HUES64 (cell line): ENCODE measurements around the gene CTDSPL.
"Not testable (repeated sequence)": the region's sequence is repeated elsewhere in the genome, so short reads cannot be mapped to it uniquely, and the experiment has no call there.

ENCODE experiments used
- H3K27ac ChIP-seq: 2 replicates; pipeline ENCODE4 v1.7.0; 2013; ENCODE audit warnings: low read depth, low read length, inconsistent platforms
- H3K27me3 ChIP-seq: 2 replicates; pipeline ENCODE4 v1.6.1; 2013; ENCODE audit warnings: mild to moderate bottlenecking, low read length; ENCODE audit not compliant: insufficient read depth
- H3K36me3 ChIP-seq: 2 replicates; pipeline ENCODE4 v1.6.1; 2013; ENCODE audit warnings: mild to moderate bottlenecking, low read length; ENCODE audit not compliant: insufficient read depth
- H3K4me1 ChIP-seq: 2 replicates; pipeline ENCODE4 v1.6.1; 2013; ENCODE audit warnings: mild to moderate bottlenecking, low read length, moderate library complexity; ENCODE audit not compliant: insufficient read depth
- H3K4me3 ChIP-seq: 2 replicates; pipeline ENCODE4 v1.5.1; 2013; ENCODE audit warnings: mild to moderate bottlenecking, low read length, moderate library complexity
- H3K9ac ChIP-seq: 2 replicates; pipeline ENCODE4 v1.6.1; 2013; ENCODE audit warnings: mild to moderate bottlenecking, low read depth, low read length
- H3K9me3 ChIP-seq: 2 replicates; pipeline ENCODE4 v1.6.1; 2013; ENCODE audit warnings: low read depth, low read length; ENCODE audit not compliant: insufficient read depth
- WGBS: fragments of 150-250, 120-280 bp; methylation state at CpG from one replicate; pipeline ENCODE4 v1.1.7; 2013; ENCODE audit warnings: missing lambda C conversion rate; 5-methylcytosine and 5-hydroxymethylcytosine counted together

Gene CTDSPL

GRCh38 chr3:37984051-37984450, 122.4 kb downstream of the CTDSPL start:
- Histone ChIP-seq H3K4me3 (no peak overlapping the region), H3K27me3 (no peaks in the 10 kb centered on the region), H3K4me1 (no peaks in the 10 kb centered on the region), H3K9ac (no peak overlapping the region), H3K27ac (no peak overlapping the region), H3K36me3 (peaks cover 12% of the 10 kb centered on the region), H3K9me3 (no peaks in the 10 kb centered on the region)
- 94% methylated on average over 6 of the region's 7 CpGs for WGBS

- H3K9ac ChIP-seq: no peak overlapping the region
- no peaks in the 10 kb centered on the region for H3K4me1 ChIP-seq
- WGBS: 87% methylated on average over 7 of the region's 7 CpGs
- no peak overlapping the region for H3K27ac ChIP-seq
- no peaks in the 10 kb centered on the region for H3K27me3 ChIP-seq
- H3K4me3 ChIP-seq: no peak overlapping the region
- H3K36me3 ChIP-seq: peaks cover 12% of the 10 kb centered on the region
- no peaks in the 10 kb centered on the region for H3K9me3 ChIP-seq
Observed at GRCh38 chr3:37984596-37984995, 122.9 kb downstream of the CTDSPL start.

DNA sequence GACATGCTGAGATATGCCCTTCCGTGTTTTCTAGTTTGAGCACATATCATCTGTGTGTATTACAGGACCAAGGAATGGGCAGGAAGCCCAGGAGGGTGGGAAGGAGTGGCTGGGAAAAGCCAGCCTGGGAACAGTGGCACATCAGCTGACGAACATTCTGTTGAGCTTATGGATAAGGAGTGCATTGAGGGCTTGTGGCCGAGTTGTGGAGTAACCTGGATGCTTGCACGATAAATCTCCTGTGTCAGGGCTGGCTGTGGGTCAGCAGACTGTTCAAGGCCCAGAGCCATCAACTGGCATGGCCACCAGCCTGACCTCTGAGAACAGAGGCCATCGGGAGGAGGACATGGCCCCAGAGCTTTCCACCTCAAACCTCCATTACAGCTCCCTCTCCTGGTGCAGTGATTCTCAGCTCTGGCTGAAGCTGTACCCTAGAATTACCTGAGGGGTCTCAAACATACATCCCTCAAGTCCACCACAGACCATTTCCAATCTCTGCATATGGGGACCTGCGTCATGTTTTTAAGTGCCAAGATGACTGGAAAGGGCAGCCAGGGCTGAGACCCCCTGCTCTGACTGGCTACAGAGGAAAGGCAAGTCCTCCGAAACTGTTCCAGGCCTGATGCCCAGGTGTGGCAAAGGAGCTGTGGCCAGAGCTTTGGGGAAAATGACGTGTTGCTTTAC, 124.1 kb downstream of the CTDSPL start:
- WGBS: 94% methylated on average over 8 of the region's 8 CpGs

DNA sequence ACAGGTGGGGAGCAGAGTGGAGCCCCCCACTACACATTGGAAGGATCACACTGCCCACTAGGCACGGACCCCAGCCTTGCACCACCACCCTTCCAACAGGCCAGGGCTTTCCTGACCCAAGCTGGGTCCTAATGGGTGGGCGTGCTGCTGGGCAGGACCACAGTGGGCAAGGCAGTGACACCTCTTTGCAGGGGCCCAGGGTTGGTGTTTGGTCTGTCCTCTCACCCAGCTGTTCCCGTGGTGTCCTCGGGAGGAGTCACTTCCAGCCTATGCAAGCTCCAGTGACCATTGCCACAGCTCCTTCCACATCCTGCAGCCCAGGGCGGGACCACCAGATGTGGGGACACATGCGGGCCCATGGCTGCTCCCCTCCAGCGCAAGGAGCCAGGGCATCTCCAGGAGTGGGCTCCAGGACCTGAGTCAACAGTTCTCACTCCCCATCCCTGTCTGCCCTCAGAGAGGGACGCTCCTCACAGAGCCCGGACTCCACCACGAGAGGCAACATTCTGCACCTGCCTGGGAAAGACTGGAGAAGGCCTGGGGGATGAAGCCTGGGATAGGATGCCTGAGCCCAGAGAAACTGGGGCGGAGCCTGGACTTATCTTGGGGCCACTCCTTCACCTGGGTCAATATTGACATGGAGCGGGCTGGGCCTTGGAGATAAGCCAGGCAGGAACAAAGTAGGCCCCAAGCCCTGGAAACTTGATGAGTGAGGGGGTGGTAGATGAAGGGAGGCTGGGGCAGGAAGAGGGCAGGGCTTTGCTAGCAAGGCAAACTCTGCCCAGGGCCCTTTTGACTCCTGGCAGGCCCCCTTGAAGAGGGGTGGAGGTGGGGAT, 125.0 kb downstream of the CTDSPL start:
- no peak overlapping the region for H3K4me3 ChIP-seq
- 84% methylated on average over 12 of the region's 12 CpGs for WGBS
- no peaks in the 10 kb centered on the region for H3K9me3 ChIP-seq

More for the DNA sequence above, 124.1 kb downstream of the CTDSPL start:
- Histone ChIP-seq H3K4me1 (0 out of 2 replicates have a peak, but pooled peaks cover 4% of the 10 kb centered on the region), H3K36me3 (peaks cover 5% of the 10 kb centered on the region), H3K4me3 (no peak overlapping the region), H3K27me3 (no peaks in the 10 kb centered on the region), H3K27ac (no peak overlapping the region), H3K9ac (no peak overlapping the region), H3K9me3 (no peaks in the 10 kb centered on the region)

GRCh38 chr3:37987315-37987697, 125.6 kb downstream of the CTDSPL start:
- H3K27me3 ChIP-seq: no peaks in the 10 kb centered on the region
- no peak overlapping the region for H3K4me3 ChIP-seq
- H3K27ac ChIP-seq: no peak overlapping the region
- no peaks in the 10 kb centered on the region for H3K9me3 ChIP-seq
- no peaks in the 10 kb centered on the region; the same call in 1 of the 2 replicates for H3K36me3 ChIP-seq
- H3K9ac ChIP-seq: no peak overlapping the region
- 0 out of 2 replicates have a peak, but pooled peaks cover 9% of the 10 kb centered on the region for H3K4me1 ChIP-seq
- 94% methylated on average over 2 of the region's 2 CpGs for WGBS

More for the DNA sequence above, 125.0 kb downstream of the CTDSPL start:
- no peak overlapping the region for H3K9ac ChIP-seq
- H3K4me1 ChIP-seq: 0 out of 2 replicates have a peak, but pooled peaks cover 9% of the 10 kb centered on the region
- H3K27ac ChIP-seq: no peak overlapping the region
- H3K36me3 ChIP-seq: peaks cover 3% of the 10 kb centered on the region; the same call in 1 of the 2 replicates
- no peaks in the 10 kb centered on the region for H3K27me3 ChIP-seq

- H3K4me1 ChIP-seq: 0 out of 2 replicates have a peak, but pooled peaks cover 9% of the 10 kb centered on the region
- 87% methylated on average over 7 of the region's 7 CpGs for WGBS
- no peaks in the 10 kb centered on the region for H3K9me3 ChIP-seq
- H3K27ac ChIP-seq: no peak overlapping the region
- H3K27me3 ChIP-seq: no peaks in the 10 kb centered on the region
- no peak overlapping the region for H3K4me3 ChIP-seq
- H3K36me3 ChIP-seq: no peaks in the 10 kb centered on the region
- H3K9ac ChIP-seq: no peak overlapping the region
Observed at GRCh38 chr3:37987751-37988179, 126.1 kb downstream of the CTDSPL start.

- H3K9ac ChIP-seq, H3K4me3 ChIP-seq, H3K27me3 ChIP-seq, H3K9me3 ChIP-seq, H3K27ac ChIP-seq, H3K4me1 ChIP-seq, H3K36me3 ChIP-seq: not testable (repeated sequence)
- WGBS: 95% methylated on average over 10 of the region's 10 CpGs
Observed at GRCh38 chr3:37988376-37988775, 126.7 kb downstream of the CTDSPL start.

GRCh38 chr3:37988931-37989525, 127.3 kb downstream of the CTDSPL start:
- Histone ChIP-seq H3K27me3 (no peaks in the 10 kb centered on the region), H3K4me3 (no peak overlapping the region), H3K9ac (no peak overlapping the region), H3K9me3 (no peaks in the 10 kb centered on the region), H3K36me3 (no peaks in the 10 kb centered on the region), H3K4me1 (0 out of 2 replicates have a peak, but pooled peaks cover 9% of the 10 kb centered on the region), H3K27ac (no peak overlapping the region)
- 87% methylated on average over 15 of the region's 15 CpGs for WGBS

DNA sequence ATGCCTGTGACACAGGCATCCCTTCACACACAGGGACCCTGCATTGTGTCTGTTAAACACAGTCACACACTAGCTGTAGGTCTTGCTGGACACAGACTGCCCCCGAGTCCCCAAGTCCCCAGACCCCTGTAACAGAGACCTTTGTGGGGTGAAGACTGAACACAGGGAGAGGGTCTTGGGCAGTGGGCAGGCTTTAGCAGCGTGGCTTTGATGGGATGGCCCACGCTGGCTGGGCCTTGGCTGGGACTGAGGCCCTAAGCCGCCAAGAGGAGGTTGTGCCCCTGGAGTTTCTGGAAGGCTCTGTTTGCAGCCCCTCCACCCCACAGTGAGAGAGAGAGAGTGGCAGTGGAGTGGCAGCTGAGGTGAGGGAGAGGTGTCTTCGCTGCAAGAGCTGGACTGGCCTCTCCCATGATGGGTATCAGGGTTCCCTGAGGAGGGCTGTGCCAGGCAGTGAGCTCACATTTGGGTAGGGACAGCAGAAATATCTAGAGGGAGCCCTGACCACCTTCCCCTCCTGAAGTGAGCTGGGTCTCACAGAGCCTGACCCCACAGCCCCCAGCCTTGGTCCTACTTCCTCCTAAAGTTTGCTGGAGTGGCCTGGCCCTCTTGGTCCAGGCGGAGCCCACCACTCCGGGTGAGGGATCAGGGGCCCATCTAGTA, 128.3 kb downstream of the CTDSPL start:
- no peak overlapping the region for H3K4me3 ChIP-seq
- no peak overlapping the region for H3K27ac ChIP-seq
- H3K27me3 ChIP-seq: no peaks in the 10 kb centered on the region
- H3K4me1 ChIP-seq: 0 out of 2 replicates have a peak, but pooled peaks cover 9% of the 10 kb centered on the region
- 94% methylated on average over 7 of the region's 7 CpGs for WGBS
- H3K9ac ChIP-seq: no peak overlapping the region
- no peaks in the 10 kb centered on the region for H3K9me3 ChIP-seq
- H3K36me3 ChIP-seq: no peaks in the 10 kb centered on the region

- Histone ChIP-seq H3K36me3 (no peaks in the 10 kb centered on the region), H3K27me3 (no peaks in the 10 kb centered on the region), H3K9ac (no peak within 1 kb of the TSS), H3K9me3 (no peaks in the 10 kb centered on the region), H3K4me3 (peak within 1 kb of the TSS; percentile 28; the same call in 1 of the 2 replicates), H3K4me1 (0 out of 2 replicates have a peak, but pooled peaks cover 9% of the 10 kb centered on the region), H3K27ac (no peak within 1 kb of the TSS)
- 88% methylated on average over 10 of the region's 10 CpGs for WGBS
Observed at GRCh38 chr3:37990527-37990926, 128.8 kb downstream of the CTDSPL start, which contains the start of gene VILL. VILL (plus strand) TSS chr3:37990786; CDS start chr3:37993673, 2,887 bp downstream.
